ENCODE data around the gene COL18A1. TPM values are rescaled to one million over a fixed set of nuclear protein-coding genes. Genes with fewer than 3 reads are reported as not detected.

Gene COL18A1
- total RNA-seq, 1 experiment from 2014 or later: 77.0 TPM

GRCh38 chr21:45523411-45524101 is 118.6 kb downstream of the COL18A1 start:
- Histone ChIP-seq H3K27ac (ENCODE audit: low read length) (no peak overlapping the region), H3K79me2 (ENCODE audit: low read length) (peaks cover 4% of the 10 kb centered on the region), H3K36me3 (ENCODE audit: low read depth, low read length) (peaks cover 77% of the 10 kb centered on the region), H3K9ac (ENCODE audit: low read length) (no peak overlapping the region), H3K4me3 (ENCODE audit: low read length) (no peak overlapping the region), H3K4me1 (ENCODE audit: insufficient read depth, low read length) (no peaks in the 10 kb centered on the region), H3K9me3 (ENCODE audit: low read length) (peaks cover 34% of the 10 kb centered on the region), H2AFZ (ENCODE audit: low read length) (no peak overlapping the region), H4K20me1 (ENCODE audit: low read length) (no peaks in the 10 kb centered on the region), H3K9me2 (replicated peaks; ENCODE audit: low read length) (no peaks in the 10 kb centered on the region), H3K4me2 (ENCODE audit: low read length) (no peak overlapping the region), H3F3A (ENCODE audit: low read length, unreplicated experiment) (no peaks in the 10 kb centered on the region), H3K27me3 (ENCODE audit: low read length) (no peaks in the 10 kb centered on the region)
- POLR2A ChIA-PET (ENCODE audit: unreplicated experiment): no interaction called here
- no TSS peak for BruUV-seq (replicated peaks)
- intact Hi-C loops (cut with micrococcal nuclease): no loop called here
- DNase-seq: no peak
- TF ChIP-seq EZH2phosphoT487 (IDR thresholded peaks at IDR 0.05; ENCODE audit: borderline replicate concordance, low read length): no peak
- TF ChIP-seq CTCF (conservative IDR thresholded peaks at IDR 0.05; ENCODE audit: low read depth, low read length): no peak
- TF ChIP-seq EZH2 (IDR thresholded peaks at IDR 0.05; ENCODE audit: low read length, unreplicated experiment): no peak
- CTCF ChIA-PET: no interaction called here
- ATAC-seq: no peak

- Histone ChIP-seq H3K4me2 (ENCODE audit: low read length) (no peak overlapping the region), H3F3A (ENCODE audit: low read length, unreplicated experiment) (no peaks in the 10 kb centered on the region), H2AFZ (ENCODE audit: low read length) (no peak overlapping the region), H3K9ac (ENCODE audit: low read length) (no peak overlapping the region), H3K4me1 (ENCODE audit: insufficient read depth, low read length) (no peaks in the 10 kb centered on the region), H4K20me1 (ENCODE audit: low read length) (no peaks in the 10 kb centered on the region), H3K79me2 (ENCODE audit: low read length) (no peaks in the 10 kb centered on the region), H3K9me3 (ENCODE audit: low read length) (peaks cover 22% of the 10 kb centered on the region), H3K27me3 (ENCODE audit: low read length) (no peaks in the 10 kb centered on the region), H3K9me2 (replicated peaks; ENCODE audit: low read length) (no peaks in the 10 kb centered on the region), H3K27ac (ENCODE audit: low read length) (no peak overlapping the region), H3K4me3 (ENCODE audit: low read length) (no peak overlapping the region), H3K36me3 (ENCODE audit: low read depth, low read length) (peaks cover 74% of the 10 kb centered on the region)
- intact Hi-C loops (cut with micrococcal nuclease): no loop called here
- POLR2A ChIA-PET (ENCODE audit: unreplicated experiment): no interaction called here
- DNase-seq (no peak), ATAC-seq (no peak)
- no TSS peak for BruUV-seq (replicated peaks)
- CTCF ChIA-PET: no interaction called here
- no peak for TF ChIP-seq EZH2 (IDR thresholded peaks at IDR 0.05; ENCODE audit: low read length, unreplicated experiment)
Observed at GRCh38 chr21:45524756-45525152, 119.8 kb downstream of the COL18A1 start.

GRCh38 chr21:45525153-45525909 is 120.4 kb downstream of the COL18A1 start:
- no peak overlapping the region for H3K27ac ChIP-seq (ENCODE audit: low read length)
- H3K27me3 ChIP-seq (ENCODE audit: low read length): no peaks in the 10 kb centered on the region
- BruUV-seq (replicated peaks): no TSS peak
- no peaks in the 10 kb centered on the region for H4K20me1 ChIP-seq (ENCODE audit: low read length)
- H3K9me2 ChIP-seq (replicated peaks; ENCODE audit: low read length): no peaks in the 10 kb centered on the region
- H3K4me1 ChIP-seq (ENCODE audit: insufficient read depth, low read length): no peaks in the 10 kb centered on the region
- H3K79me2 ChIP-seq (ENCODE audit: low read length): no peaks in the 10 kb centered on the region
- peaks cover 16% of the 10 kb centered on the region for H3K9me3 ChIP-seq (ENCODE audit: low read length)
- CTCF ChIA-PET: no interaction called here
- POLR2A ChIA-PET (ENCODE audit: unreplicated experiment): no interaction called here
- no peak overlapping the region for H3K4me3 ChIP-seq (ENCODE audit: low read length)
- intact Hi-C loops (cut with micrococcal nuclease): no loop called here
- H3K36me3 ChIP-seq (ENCODE audit: low read depth, low read length): peaks cover 74% of the 10 kb centered on the region
- TF ChIP-seq EZH2 (IDR thresholded peaks at IDR 0.05; ENCODE audit: low read length, unreplicated experiment) (no peak), EZH2phosphoT487 (IDR thresholded peaks at IDR 0.05; ENCODE audit: borderline replicate concordance, low read length) (no peak), CTCF (conservative IDR thresholded peaks at IDR 0.05; ENCODE audit: low read depth, low read length) (no peak)
- no peaks in the 10 kb centered on the region for H3F3A ChIP-seq (ENCODE audit: low read length, unreplicated experiment)
- H3K4me2 ChIP-seq (ENCODE audit: low read length): no peak overlapping the region
- no peak for DNase-seq
- H2AFZ ChIP-seq (ENCODE audit: low read length): no peak overlapping the region
- H3K9ac ChIP-seq (ENCODE audit: low read length): no peak overlapping the region
- no peak for ATAC-seq
